ENCODE data around the gene ALDH3A1. TPM values are rescaled to one million over a fixed set of nuclear protein-coding genes. Genes with fewer than 3 reads are reported as not detected.

The ALDH3A1 gene
- total and polyA plus RNA-seq, 10 of the 15 experiments (the other 5 are each of a cell fraction or from before 2014, with no cell fraction given), result 0.20 TPM; not detected in 9

DNA sequence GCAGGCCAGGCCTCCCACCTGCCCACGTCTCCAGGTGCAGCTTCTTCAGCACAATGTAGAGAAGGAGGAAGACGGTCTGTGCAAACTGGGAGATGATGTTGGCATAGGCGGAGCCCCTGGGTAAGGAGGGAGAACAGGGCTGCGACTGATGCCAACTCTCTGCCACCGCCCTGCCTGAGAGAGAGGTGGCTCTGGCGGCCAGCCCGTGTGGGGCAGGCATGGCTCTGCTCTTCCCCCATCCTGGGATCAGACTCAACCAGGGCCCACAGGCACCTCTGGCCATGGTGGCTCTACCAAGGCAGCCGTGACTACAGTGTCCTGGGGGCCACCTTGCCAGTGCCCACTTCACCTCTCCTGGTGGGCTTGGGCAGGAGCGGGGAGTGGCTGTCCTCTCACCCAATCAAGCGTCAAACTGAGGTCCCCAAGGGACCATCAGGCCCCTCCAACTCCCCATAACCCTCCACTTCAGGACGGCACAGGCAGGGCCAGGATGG lies 40.3 kb downstream of the ALDH3A1 start:
- Histone ChIP-seq H3K9me3 (replicated peaks; ENCODE audit: control insufficient read depth, insufficient read depth, low read length) (no peaks in the 10 kb centered on the region), H3K9ac (ENCODE audit: control insufficient read depth, insufficient read depth, low read length) (no peak overlapping the region), H3K27me3 (replicated peaks in 1 of 2; ENCODE audit: control insufficient read depth in 2 of 2, insufficient read depth in 2 of 2, low read length in 1 of 2) (no peaks in the 10 kb centered on the region), H3K4me1 (ENCODE audit: control insufficient read depth, insufficient read depth, low read length) (no peaks in the 10 kb centered on the region), H3K4me3 (no peak overlapping the region), H3K36me3 (ENCODE audit: control insufficient read depth in 2 of 2, insufficient read depth in 2 of 2, low read length in 1 of 2) (no peaks in the 10 kb centered on the region), H4K20me1 (ENCODE audit: control insufficient read depth, insufficient read depth) (no peaks in the 10 kb centered on the region), H2AFZ (ENCODE audit: control insufficient read depth, low read depth, low read length) (no peak overlapping the region), H3K79me2 (ENCODE audit: control insufficient read depth, insufficient read depth, low read length) (no peaks in the 10 kb centered on the region), H3K4me2 (ENCODE audit: control insufficient read depth, insufficient read depth) (no peak overlapping the region), H3K27ac (ENCODE audit: control insufficient read depth, insufficient read depth) (no peak overlapping the region)
- WGBS (ENCODE audit: insufficient coverage, insufficient replicate concordance, low lambda C conversion rate, missing lambda C conversion rate), result 27% methylated on average over 11 of the region's 11 CpGs
- DNase-seq (ENCODE audit: low read depth, low spot score) (no peak), ATAC-seq (no peak), FAIRE-seq (no peak)
- POLR2A ChIA-PET, result no interaction called here
- SMC1A ChIA-PET (ENCODE audit: uncharacterized antibody, unreplicated experiment), result no interaction called here
- in situ Hi-C loops (cut with MboI) (no loop called here), intact Hi-C loops (cut with micrococcal nuclease; ENCODE audit: unreplicated experiment) (no loop called here)
- no TSS peak for BruUV-seq (replicated peaks)
- RAD21 ChIA-PET (ENCODE audit: unreplicated experiment), result no interaction called here
- CTCF ChIA-PET, result no interaction called here
- TF ChIP-seq SPI1 (IDR thresholded peaks at IDR 0.05; ENCODE audit: borderline replicate concordance, insufficient read depth, low read depth, low read length), result no peak
- no peak for TF ChIP-seq MYC (IDR thresholded peaks at IDR 0.05; ENCODE audit: insufficient read depth, insufficient read length, insufficient replicate concordance, low read length, severe bottlenecking)
- TF ChIP-seq ZNF217 (IDR thresholded peaks at IDR 0.05), result no peak
- TF ChIP-seq, protein P1, sequence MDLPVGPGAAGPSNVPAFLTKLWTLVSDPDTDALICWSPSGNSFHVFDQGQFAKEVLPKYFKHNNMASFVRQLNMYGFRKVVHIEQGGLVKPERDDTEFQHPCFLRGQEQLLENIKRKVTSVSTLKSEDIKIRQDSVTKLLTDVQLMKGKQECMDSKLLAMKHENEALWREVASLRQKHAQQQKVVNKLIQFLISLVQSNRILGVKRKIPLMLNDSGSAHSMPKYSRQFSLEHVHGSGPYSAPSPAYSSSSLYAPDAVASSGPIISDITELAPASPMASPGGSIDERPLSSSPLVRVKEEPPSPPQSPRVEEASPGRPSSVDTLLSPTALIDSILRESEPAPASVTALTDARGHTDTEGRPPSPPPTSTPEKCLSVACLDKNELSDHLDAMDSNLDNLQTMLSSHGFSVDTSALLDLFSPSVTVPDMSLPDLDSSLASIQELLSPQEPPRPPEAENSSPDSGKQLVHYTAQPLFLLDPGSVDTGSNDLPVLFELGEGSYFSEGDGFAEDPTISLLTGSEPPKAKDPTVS (IDR thresholded peaks at IDR 0.05; ENCODE audit: low read depth, low read length), result no peak
- no peak for TF ChIP-seq ZNF384 (IDR thresholded peaks at IDR 0.05; ENCODE audit: borderline replicate concordance, low read depth, low read length)
- TF ChIP-seq SUZ12 (IDR thresholded peaks at IDR 0.05; ENCODE audit: unreplicated experiment), result no peak
- TF ChIP-seq, protein P2, sequence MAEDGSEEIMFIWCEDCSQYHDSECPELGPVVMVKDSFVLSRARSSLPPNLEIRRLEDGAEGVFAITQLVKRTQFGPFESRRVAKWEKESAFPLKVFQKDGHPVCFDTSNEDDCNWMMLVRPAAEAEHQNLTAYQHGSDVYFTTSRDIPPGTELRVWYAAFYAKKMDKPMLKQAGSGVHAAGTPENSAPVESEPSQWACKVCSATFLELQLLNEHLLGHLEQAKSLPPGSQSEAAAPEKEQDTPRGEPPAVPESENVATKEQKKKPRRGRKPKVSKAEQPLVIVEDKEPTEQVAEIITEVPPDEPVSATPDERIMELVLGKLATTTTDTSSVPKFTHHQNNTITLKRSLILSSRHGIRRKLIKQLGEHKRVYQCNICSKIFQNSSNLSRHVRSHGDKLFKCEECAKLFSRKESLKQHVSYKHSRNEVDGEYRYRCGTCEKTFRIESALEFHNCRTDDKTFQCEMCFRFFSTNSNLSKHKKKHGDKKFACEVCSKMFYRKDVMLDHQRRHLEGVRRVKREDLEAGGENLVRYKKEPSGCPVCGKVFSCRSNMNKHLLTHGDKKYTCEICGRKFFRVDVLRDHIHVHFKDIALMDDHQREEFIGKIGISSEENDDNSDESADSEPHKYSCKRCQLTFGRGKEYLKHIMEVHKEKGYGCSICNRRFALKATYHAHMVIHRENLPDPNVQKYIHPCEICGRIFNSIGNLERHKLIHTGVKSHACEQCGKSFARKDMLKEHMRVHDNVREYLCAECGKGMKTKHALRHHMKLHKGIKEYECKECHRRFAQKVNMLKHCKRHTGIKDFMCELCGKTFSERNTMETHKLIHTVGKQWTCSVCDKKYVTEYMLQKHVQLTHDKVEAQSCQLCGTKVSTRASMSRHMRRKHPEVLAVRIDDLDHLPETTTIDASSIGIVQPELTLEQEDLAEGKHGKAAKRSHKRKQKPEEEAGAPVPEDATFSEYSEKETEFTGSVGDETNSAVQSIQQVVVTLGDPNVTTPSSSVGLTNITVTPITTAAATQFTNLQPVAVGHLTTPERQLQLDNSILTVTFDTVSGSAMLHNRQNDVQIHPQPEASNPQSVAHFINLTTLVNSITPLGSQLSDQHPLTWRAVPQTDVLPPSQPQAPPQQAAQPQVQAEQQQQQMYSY (CRISPR knock-in tag; IDR thresholded peaks at IDR 0.05), result no peak
- TF ChIP-seq FOXK2 (IDR thresholded peaks at IDR 0.05), result no peak
- TF ChIP-seq NRF1 (conservative IDR thresholded peaks at IDR 0.05; ENCODE audit: low read depth, low read length), result no peak
- TF ChIP-seq, protein P3, sequence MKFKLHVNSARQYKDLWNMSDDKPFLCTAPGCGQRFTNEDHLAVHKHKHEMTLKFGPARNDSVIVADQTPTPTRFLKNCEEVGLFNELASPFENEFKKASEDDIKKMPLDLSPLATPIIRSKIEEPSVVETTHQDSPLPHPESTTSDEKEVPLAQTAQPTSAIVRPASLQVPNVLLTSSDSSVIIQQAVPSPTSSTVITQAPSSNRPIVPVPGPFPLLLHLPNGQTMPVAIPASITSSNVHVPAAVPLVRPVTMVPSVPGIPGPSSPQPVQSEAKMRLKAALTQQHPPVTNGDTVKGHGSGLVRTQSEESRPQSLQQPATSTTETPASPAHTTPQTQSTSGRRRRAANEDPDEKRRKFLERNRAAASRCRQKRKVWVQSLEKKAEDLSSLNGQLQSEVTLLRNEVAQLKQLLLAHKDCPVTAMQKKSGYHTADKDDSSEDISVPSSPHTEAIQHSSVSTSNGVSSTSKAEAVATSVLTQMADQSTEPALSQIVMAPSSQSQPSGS (IDR thresholded peaks at IDR 0.05; ENCODE audit: low read length), result no peak
- no peak for TF ChIP-seq SMAD5 (IDR thresholded peaks at IDR 0.05; ENCODE audit: low read depth)
- TF ChIP-seq, protein P4, sequence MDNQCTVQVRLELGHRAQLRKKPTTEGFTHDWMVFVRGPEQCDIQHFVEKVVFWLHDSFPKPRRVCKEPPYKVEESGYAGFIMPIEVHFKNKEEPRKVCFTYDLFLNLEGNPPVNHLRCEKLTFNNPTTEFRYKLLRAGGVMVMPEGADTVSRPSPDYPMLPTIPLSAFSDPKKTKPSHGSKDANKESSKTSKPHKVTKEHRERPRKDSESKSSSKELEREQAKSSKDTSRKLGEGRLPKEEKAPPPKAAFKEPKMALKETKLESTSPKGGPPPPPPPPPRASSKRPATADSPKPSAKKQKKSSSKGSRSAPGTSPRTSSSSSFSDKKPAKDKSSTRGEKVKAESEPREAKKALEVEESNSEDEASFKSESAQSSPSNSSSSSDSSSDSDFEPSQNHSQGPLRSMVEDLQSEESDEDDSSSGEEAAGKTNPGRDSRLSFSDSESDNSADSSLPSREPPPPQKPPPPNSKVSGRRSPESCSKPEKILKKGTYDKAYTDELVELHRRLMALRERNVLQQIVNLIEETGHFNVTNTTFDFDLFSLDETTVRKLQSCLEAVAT (IDR thresholded peaks at IDR 0.05), result no peak
- TF ChIP-seq ATF7 (IDR thresholded peaks at IDR 0.05; ENCODE audit: low read depth), result no peak
- TF ChIP-seq, protein P5, sequence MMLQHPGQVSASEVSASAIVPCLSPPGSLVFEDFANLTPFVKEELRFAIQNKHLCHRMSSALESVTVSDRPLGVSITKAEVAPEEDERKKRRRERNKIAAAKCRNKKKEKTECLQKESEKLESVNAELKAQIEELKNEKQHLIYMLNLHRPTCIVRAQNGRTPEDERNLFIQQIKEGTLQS (IDR thresholded peaks at IDR 0.05; ENCODE audit: borderline replicate concordance, extremely low read depth, low read depth, low read length), result no peak
- no peak for TF ChIP-seq NBN (IDR thresholded peaks at IDR 0.05)
- no peak for TF ChIP-seq CREB1 (IDR thresholded peaks at IDR 0.05; ENCODE audit: low read depth)
- TF ChIP-seq BCL11A (IDR thresholded peaks at IDR 0.05; ENCODE audit: low read depth, low read length), result no peak
- TF ChIP-seq POLR2AphosphoS2 (IDR thresholded peaks at IDR 0.05; ENCODE audit: low read depth, low read length), result no peak

Measured in GM12878 (cell line).